HL-60 (cell line): ENCODE results near the gene KCNT1.

ENCODE experiments used
- CTCF ChIP-seq: IDR thresholded peaks from one replicate; pipeline ENCODE4 v1.5.1; 2011; ENCODE audit warnings: low read length, control low read depth, inconsistent platforms; ENCODE audit not compliant: insufficient read depth
- GABPA ChIP-seq: IDR thresholded peaks from 2 replicates; pipeline ENCODE4 v1.6.1; 2012; ENCODE audit warnings: low read depth
- POLR2AphosphoS5 ChIP-seq: IDR thresholded peaks from 2 replicates; pipeline ENCODE4 v1.6.1; 2012; ENCODE audit warnings: low read depth
- REST ChIP-seq: IDR thresholded peaks from 2 replicates; pipeline ENCODE4 v1.6.1; 2012; ENCODE audit warnings: low read depth; ENCODE audit not compliant: insufficient replicate concordance
- SPI1 ChIP-seq: IDR thresholded peaks from 2 replicates; pipeline ENCODE4 v1.6.1; 2012; ENCODE audit warnings: low read depth, mild to moderate bottlenecking, borderline replicate concordance

- TF ChIP-seq CTCF = no peak
- TF ChIP-seq POLR2AphosphoS5 = no peak
- TF ChIP-seq REST = no peak
- TF ChIP-seq SPI1 = no peak
- TF ChIP-seq GABPA = no peak
Observed at GRCh38 chr9:135820661-135821060, 118.7 kb downstream of the KCNT1 start.
